AG09309 (cell line): ENCODE measurements around the gene ATRNL1.

ENCODE experiments used
- DNase-seq: peaks from one replicate; pipeline ENCODE4 v3.0.0-alpha.2; 2010; ENCODE audit warnings: low read depth
- H3K4me3 ChIP-seq: 2 replicates; pipeline ENCODE4 v1.5.1; 2011; ENCODE audit warnings: mild to moderate bottlenecking, low read depth, low read length, moderate library complexity; ENCODE audit not compliant: control insufficient read depth
- TF ChIP-seq, protein P1 (sequence below): IDR thresholded peaks from 2 replicates; pipeline ENCODE4 v1.5.1; 2011; ENCODE audit warnings: mild to moderate bottlenecking, low read depth, low read length, inconsistent platforms; ENCODE audit not compliant: insufficient read depth, control insufficient read depth; ENCODE audit errors: missing control alignments

ATRNL1 gene

GRCh38 chr10:115989621-115990020, 896.5 kb downstream of the ATRNL1 start:
- TF ChIP-seq, protein P1, sequence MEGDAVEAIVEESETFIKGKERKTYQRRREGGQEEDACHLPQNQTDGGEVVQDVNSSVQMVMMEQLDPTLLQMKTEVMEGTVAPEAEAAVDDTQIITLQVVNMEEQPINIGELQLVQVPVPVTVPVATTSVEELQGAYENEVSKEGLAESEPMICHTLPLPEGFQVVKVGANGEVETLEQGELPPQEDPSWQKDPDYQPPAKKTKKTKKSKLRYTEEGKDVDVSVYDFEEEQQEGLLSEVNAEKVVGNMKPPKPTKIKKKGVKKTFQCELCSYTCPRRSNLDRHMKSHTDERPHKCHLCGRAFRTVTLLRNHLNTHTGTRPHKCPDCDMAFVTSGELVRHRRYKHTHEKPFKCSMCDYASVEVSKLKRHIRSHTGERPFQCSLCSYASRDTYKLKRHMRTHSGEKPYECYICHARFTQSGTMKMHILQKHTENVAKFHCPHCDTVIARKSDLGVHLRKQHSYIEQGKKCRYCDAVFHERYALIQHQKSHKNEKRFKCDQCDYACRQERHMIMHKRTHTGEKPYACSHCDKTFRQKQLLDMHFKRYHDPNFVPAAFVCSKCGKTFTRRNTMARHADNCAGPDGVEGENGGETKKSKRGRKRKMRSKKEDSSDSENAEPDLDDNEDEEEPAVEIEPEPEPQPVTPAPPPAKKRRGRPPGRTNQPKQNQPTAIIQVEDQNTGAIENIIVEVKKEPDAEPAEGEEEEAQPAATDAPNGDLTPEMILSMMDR: no peak
- no peak for DNase-seq

DNA sequence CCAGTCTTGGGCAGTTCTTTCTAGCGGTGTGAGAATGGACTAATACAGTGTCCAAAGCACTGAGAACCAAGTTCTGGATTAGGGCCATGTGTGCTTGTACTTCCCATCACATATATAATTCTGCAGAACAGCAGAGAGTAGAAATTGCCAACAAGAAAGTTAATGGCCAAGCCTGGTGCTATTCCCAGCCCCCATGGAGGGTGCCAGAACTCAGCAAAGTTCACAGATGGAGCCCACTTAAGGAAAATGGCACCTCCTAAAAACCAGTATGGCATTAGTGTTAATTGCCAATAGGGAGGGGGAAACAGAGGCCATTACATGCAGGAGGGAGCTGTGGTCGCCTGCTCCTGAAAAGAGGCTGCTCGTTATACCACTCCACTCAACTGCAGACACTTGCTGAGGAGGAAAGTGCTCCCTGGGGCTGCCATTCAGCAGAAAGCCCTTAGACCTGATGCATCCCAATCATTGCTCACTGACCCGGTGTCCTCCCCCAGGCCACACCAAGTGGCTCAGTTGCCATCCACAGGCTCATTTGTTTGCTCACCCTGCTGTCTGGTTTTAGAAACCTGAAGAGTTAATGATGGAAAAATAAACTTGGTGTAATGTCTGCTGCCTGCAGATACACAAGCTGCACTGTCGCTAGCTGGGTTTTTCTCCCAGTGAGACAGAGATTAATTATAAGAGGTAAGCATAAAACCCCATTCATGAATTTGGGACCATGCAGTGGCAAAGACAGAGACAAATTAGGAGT, 899.2 kb downstream of the ATRNL1 start:
- DNase-seq: no peak
- H3K4me3 ChIP-seq: no peak overlapping the region
- TF ChIP-seq, protein P1: no peak

More at GRCh38 chr10:115989621-115990020, 896.5 kb downstream of the ATRNL1 start:
- H3K4me3 ChIP-seq: no peak overlapping the region

DNA sequence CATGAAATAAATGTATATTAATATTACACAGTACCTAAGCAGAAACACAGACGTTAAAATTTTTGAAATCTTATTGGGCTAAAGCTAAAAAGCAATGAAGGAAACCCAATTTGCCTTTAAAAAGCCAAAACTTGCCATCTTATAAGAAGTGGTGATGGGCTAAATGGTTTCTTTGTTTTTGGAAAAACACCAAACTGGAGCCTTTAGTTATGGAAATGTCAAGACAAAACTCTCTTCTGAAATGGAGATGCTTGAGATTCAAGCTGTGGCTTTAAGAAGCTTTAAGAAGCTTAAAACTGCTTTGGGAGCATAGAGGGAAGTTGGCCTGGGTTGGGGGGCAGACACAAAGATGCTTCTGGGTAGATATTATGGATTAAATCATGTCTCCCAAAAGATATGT, 902.9 kb downstream of the ATRNL1 start:
- DNase-seq: no peak
- TF ChIP-seq, protein P1: no peak
- H3K4me3 ChIP-seq: no peak overlapping the region

DNA sequence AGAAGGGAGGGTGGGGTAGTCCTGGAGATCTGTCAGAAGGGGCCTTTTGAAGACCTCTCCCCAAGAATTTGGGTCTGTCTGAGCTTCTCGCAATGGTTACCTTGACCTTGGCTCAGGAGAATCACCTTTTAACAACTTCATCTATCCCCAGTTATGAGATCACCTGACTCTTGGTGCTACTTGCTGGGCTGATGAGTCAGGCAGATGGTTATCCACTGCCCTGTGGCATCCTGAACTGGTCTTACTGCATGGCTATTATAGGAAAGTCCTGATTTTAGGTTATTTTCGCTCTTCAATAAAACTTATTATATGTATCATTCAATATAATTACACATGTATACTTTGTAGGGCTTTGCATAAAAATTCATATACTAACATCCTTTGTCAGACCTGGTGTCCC, 905.1 kb downstream of the ATRNL1 start:
- no peak for DNase-seq
- no peak overlapping the region for H3K4me3 ChIP-seq
- TF ChIP-seq, protein P1: no peak
